CD4-positive, alpha-beta T cell treated with Interleukin-4 for 1 hour (primary cell): Measurements from ENCODE around the gene AKIRIN1.
A peak's percentile ranks its signal among the peaks of the same experiment; 100 is the strongest.
"Not testable (repeated sequence)": the region's sequence is repeated elsewhere in the genome, so short reads cannot be mapped to it uniquely, and the experiment has no call there.

Experiments used
- DNase-seq, 2 donors: peaks; one replicate each; pipeline ENCODE4 v3.0.0-alpha.2; 2020 to 2022

The AKIRIN1 gene

DNA sequence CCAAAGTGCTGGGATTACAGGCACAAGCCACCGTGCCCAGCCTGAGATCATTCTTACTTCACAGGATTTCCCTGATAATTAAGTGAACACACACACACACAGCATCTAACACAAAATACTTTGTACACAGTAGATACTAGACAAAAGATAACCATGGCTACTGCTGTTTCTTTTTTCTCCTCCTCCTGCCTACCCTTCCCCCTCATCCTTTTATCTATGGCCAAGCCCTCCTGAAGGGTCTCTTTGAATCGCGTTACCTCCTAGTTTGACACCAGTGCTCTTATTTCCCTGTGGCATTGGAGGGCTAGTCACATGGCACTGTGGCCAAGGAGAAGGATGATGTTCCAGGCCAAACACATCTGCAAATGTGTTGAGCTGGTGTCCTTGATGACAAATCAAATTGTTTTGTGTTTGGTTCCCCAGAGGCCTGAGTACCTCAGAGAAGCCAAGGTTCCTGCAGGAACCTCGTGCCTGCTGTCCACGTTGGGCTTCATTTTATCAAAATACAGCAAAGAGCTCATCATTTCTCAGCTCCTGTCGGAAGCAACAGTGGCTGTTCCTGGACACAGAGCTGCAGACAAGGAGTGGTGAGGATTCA, 55.6 kb downstream of the AKIRIN1 start:
- no peak for DNase-seq

DNA sequence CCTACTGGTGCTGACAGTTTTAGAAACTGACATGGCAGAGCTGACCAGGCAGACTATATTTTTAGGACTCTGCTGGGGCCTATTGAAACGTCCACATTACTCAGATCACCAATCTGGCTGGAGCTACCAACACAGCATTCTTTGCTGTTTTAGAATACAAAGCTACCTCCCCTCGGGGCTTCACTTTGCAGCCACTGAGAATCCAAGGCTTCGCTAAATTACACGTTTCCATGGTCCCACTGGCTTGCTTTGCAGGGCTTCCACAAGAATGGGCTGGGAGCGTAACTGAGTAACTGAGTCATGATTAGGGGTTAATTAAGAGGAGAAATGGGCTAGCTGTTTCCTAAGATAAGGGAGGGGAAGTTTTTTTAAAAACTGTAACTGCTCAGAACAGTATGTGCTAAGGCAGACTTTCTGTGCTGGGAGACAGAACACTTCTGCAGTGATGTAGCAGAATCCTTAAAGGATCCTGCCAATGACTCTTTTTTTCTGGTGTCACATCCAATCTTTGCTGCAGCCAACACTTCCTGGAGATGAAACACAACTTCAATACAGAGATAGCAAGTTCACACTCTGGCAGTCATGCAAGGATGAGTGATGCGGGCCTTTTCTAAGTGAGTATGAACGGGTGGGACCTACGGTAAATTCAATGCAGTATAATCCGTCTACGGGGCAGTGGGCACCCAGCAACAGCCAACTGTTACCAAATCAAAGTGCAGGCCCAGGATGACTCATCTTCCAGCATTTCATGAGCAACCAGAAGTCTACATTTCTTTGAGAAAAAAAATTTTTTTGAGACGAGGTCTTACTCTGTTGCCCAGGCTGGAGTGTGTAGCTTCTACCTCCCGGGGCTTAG, 56.5 kb downstream of the AKIRIN1 start:
- peak in 1 of 2 donors; percentile 16 for DNase-seq

GRCh38 chr1:39048745-39049370, 57.8 kb downstream of the AKIRIN1 start:
- no peak for DNase-seq

- no peak for DNase-seq
Measured at GRCh38 chr1:39050001-39050400, 58.9 kb downstream of the AKIRIN1 start.

DNA sequence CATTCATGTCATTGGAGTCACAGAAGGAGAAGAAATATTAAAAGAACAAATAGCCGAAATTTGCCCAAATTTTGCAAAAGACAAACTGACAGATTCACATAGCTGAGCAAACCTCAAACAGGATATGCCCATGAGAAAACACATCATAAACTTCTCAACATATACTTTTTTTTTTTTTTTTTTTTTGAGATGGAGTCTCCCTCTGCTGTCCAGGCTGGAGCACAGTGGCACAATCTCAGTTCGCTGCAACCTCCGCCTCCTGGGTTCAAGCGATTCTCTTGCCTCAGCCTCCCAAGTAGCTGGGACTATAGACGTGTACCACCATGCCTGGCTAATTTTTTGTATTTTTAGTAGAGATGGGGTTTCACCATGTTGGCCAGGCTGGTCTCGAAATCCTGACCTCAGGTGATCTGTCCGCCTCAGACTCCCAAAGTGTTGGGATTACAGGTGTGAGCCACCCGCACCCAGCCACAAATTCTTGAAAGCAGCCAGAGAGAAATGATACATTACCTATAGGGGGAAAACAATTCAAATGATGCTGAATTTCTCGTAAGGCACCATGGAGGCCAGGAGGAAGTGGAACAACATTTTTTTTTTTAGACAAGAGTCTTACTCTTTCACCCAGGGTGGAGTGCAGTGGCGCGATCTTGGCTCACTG, 60.2 kb downstream of the AKIRIN1 start:
- not testable (repeated sequence) for DNase-seq

- no peak for DNase-seq
Measured at GRCh38 chr1:39051956-39052355, 60.9 kb downstream of the AKIRIN1 start.

DNA sequence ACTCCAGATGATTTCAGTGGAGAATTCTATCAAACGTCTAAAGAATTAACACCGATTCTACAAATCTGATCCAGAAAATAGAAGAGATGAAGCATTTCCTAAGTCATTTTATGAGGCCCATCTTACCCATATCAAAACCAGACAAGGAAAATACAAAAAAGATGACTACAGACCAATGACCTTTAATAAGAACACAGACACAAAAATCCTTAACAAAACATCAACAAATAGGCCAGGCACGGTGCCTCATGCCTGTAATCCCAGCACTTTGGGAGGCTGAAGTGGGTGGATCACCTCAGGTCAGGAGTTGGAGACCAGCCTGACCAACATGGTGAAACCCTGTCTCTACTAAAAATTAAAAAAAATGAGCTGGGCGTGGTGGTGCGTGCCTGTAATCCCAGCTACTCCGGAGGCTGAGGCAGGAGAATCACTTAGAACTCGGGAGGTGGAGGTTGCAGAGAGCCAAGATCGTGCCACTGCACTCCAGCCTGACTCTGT, 64.2 kb downstream of the AKIRIN1 start:
- not testable (repeated sequence) for DNase-seq
